HEK293T (cell line): ENCODE data around the gene IQSEC1.

Source experiments
- CTCF ChIA-PET: fragments of 350-600 bp; formaldehyde crosslinking; extraction: SDS; loops from one replicate; lab custom pipeline; 2021; ENCODE audit warnings: antibody characterized with exemption, inconsistent platforms; lab: Yijun Ruan, JAX
- POLR2A ChIA-PET: fragments of 350-600 bp; formaldehyde crosslinking; extraction: SDS; loops from one replicate; lab custom pipeline; 2020; ENCODE audit warnings: antibody characterized with exemption, inconsistent platforms; lab: Yijun Ruan, JAX
- DNase-seq: peaks from one replicate; pipeline ENCODE4 v3.0.0; 2012; ENCODE audit warnings: mixed read lengths; ENCODE audit errors: extremely low spot score
- ARNT ChIP-seq: fragments of 450-650 bp; IDR thresholded peaks from 2 replicates; pipeline ENCODE4 v1.6.1; 2017; ENCODE audit warnings: mild to moderate bottlenecking
- BHLHE40 ChIP-seq: fragments of 450-650 bp; IDR thresholded peaks from 2 replicates; pipeline ENCODE4 v1.6.1; 2016; ENCODE audit warnings: mild to moderate bottlenecking, moderate library complexity, borderline replicate concordance
- CTBP1 ChIP-seq: fragments of 450-650 bp; IDR thresholded peaks from 2 replicates; pipeline ENCODE4 v1.6.1; 2016; ENCODE audit warnings: borderline replicate concordance
- ELF4 ChIP-seq: fragments of 450-650 bp; IDR thresholded peaks from 2 replicates; pipeline ENCODE4 v1.6.1; 2017; ENCODE audit warnings: antibody characterized with exemption
- FOXA1 ChIP-seq: fragments of 450-650 bp; IDR thresholded peaks from 2 replicates; pipeline ENCODE4 v1.6.1; 2016; ENCODE audit warnings: mild to moderate bottlenecking
- FOXK2 ChIP-seq: fragments of 450-650 bp; IDR thresholded peaks from 2 replicates; pipeline ENCODE4 v1.6.1; 2016; ENCODE audit warnings: mild to moderate bottlenecking
- FOXM1 ChIP-seq: fragments of 450-650 bp; IDR thresholded peaks from 2 replicates; pipeline ENCODE4 v1.6.1; 2017; ENCODE audit warnings: mild to moderate bottlenecking, borderline replicate concordance
- HDGF ChIP-seq: fragments of 450-650 bp; IDR thresholded peaks from 2 replicates; pipeline ENCODE4 v1.6.1; 2017; ENCODE audit warnings: antibody characterized with exemption, borderline replicate concordance
- L3MBTL2 ChIP-seq: fragments of 450-650 bp; conservative IDR thresholded peaks from 2 replicates; pipeline ENCODE4 v1.6.1; 2016; ENCODE audit warnings: mild to moderate bottlenecking
- LEF1 ChIP-seq: fragments of 450-650 bp; IDR thresholded peaks from 2 replicates; pipeline ENCODE4 v1.6.1; 2017; ENCODE audit warnings: mild to moderate bottlenecking, borderline replicate concordance
- NFRKB ChIP-seq: fragments of 450-650 bp; IDR thresholded peaks from 2 replicates; pipeline ENCODE4 v1.6.1; 2016; ENCODE audit warnings: mild to moderate bottlenecking, moderate library complexity
- SP1 ChIP-seq: fragments of 450-650 bp; IDR thresholded peaks from 2 replicates; pipeline ENCODE4 v1.6.1; 2017
- SUZ12 ChIP-seq: fragments of 450-650 bp; IDR thresholded peaks from 2 replicates; pipeline ENCODE4 v1.6.1; 2016; ENCODE audit warnings: mild to moderate bottlenecking
- TARDBP ChIP-seq: fragments of 450-650 bp; IDR thresholded peaks from 2 replicates; pipeline ENCODE4 v1.6.1; 2016
- ZNF384 ChIP-seq: fragments of 450-650 bp; IDR thresholded peaks from 2 replicates; pipeline ENCODE4 v1.6.1; 2016
- TF ChIP-seq, protein P1 (sequence below): fragments of 450-650 bp; IDR thresholded peaks from 2 replicates; pipeline ENCODE4 v1.6.1; 2016

The IQSEC1 gene

DNA sequence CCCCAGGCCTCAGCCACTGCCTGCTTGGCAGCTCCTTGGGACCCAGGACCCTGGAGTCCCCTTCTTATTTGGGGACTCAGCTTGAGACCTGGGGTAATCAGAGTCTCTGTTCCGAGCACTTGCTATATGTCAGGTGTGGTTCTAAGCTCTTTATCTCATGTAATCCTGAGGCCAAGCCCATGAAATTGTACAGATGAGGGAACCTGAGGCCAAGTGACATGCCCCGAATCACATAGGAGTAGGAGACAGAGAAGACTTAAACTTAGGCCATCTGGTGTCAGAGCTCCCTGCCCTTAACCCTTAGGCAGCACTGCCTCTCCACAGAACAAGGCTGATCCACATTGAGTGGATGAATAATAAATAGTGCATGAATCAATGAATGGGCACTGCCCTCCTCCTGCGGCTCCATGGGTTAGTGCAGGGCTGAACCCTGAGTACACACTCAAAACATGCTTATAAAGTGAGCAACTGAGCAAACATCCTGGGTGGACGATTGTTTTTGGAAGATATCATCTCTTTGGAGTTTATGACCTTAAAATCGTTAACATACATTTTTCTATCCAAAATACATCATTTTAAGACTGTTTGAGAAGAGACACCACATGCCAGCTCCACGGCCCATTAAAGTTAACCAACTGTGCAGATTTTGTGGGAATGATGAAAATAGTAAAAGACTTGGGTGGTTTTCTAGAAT lies 33.2 kb upstream of the IQSEC1 start:
- TF ChIP-seq SUZ12: no peak
- TF ChIP-seq FOXM1: no peak
- TF ChIP-seq CTBP1: no peak
- no peak for TF ChIP-seq ARNT
- no peak for TF ChIP-seq FOXA1
- TF ChIP-seq HDGF: no peak
- TF ChIP-seq TARDBP: no peak
- no peak for TF ChIP-seq FOXK2
- no peak for TF ChIP-seq ZNF384
- TF ChIP-seq BHLHE40: no peak
- no peak for TF ChIP-seq L3MBTL2
- TF ChIP-seq NFRKB: no peak
- TF ChIP-seq, protein P1, sequence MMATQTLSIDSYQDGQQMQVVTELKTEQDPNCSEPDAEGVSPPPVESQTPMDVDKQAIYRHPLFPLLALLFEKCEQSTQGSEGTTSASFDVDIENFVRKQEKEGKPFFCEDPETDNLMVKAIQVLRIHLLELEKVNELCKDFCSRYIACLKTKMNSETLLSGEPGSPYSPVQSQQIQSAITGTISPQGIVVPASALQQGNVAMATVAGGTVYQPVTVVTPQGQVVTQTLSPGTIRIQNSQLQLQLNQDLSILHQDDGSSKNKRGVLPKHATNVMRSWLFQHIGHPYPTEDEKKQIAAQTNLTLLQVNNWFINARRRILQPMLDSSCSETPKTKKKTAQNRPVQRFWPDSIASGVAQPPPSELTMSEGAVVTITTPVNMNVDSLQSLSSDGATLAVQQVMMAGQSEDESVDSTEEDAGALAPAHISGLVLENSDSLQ: no peak
- no peak for TF ChIP-seq LEF1
- CTCF ChIA-PET: interaction anchor here (0.7 to 1.5 kb wide), 2 partner anchors 14 to 374 kb away, joined by 3 to 4 read pairs; partner anchors contain the start of gene HDAC11
- POLR2A ChIA-PET: no interaction called here
- DNase-seq: no peak

DNA sequence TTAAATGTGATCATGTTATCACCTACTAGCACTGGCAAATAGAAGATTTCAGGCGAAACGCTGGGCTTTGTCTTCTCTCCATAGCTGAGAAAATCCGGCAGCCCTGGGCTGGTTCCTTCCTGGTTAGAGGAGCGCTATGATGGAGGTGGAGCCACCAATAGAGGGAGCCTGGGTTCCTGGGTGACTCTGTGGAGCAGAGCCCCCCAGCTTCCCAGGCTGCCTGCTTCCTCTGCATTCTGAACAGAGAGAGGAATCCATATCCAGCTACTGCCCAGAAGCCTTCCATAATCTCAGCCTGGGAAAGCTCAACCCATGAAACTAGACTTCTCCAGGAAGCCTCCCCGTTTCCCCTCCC lies 32.6 kb upstream of the IQSEC1 start:
- ChIA-PET CTCF (interaction anchor here (0.5 to 1.5 kb wide), 2 partner anchors 14 to 71 kb away, joined by 3 to 4 read pairs; no protein-coding TSS in a partner anchor), POLR2A (no interaction called here)
- DNase-seq: no peak
- TF ChIP-seq FOXM1 (no peak), CTBP1 (no peak), LEF1 (no peak), FOXA1 (no peak), SUZ12 (no peak), TARDBP (no peak), L3MBTL2 (no peak), BHLHE40 (no peak), ELF4 (no peak), HDGF (no peak)

DNA sequence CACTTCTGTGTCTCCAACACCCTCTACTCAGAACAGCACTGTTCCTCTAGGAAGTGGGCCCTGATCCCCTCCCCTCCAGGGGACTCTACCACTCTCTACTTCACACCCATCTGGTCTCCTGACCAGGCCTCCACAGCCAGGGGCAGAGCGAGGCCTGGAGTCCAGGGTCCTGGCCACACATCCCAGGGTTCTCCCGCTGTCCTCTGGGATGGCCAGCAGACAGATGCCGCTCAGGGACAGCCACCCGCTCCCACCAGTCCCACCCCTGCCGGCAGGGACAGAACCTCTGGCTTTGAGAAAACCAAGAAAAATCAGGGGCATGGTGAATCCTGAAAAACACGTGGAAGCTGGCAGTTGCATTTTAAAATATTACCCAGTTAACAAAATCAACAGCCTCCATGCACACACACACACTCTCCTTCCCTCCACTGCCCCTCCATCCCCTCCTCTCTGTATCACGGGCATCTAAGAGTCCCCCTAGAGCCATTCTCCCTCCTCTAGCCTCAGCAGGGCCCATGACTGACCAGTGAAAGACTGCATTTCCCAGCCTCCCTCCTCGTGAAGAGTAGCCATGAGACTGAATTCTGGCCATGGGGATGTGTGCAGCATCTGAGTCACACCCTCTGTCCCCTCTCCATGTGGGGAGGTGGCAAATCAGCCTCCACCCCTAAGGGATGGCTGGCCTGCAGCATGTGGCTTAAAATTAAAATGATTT lies 32.1 kb upstream of the IQSEC1 start:
- no peak for DNase-seq
- POLR2A ChIA-PET: no interaction called here
- TF ChIP-seq NFRKB: no peak
- TF ChIP-seq FOXA1: no peak
- no peak for TF ChIP-seq LEF1
- no peak for TF ChIP-seq SP1
- TF ChIP-seq ELF4: no peak
- no peak for TF ChIP-seq FOXM1
- TF ChIP-seq HDGF: no peak
- TF ChIP-seq ZNF384: no peak
- TF ChIP-seq ARNT: no peak
- CTCF ChIA-PET: interaction anchor here (0.5 to 3.0 kb wide), 2 partner anchors 13 to 72 kb away, joined by 3 to 9 read pairs; no protein-coding TSS in a partner anchor

DNA sequence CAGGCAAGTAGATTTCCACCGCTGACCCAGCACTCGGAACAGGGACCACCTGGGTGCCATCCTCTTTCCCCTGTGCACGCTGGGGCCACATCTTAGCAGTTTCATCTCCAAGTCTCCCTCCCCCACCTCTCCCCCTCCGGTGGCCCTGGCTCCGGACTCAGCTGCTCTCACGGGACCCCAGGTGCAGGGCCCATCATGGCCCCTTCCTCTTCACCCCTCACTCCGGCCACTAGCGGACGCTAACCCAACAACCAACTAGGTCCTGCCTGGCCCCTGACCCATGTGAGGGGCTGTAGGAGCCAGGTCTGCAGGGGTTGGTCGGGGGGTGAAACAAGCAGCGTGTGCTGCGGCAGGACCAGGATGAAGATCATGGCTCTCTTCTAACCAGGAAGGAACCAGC lies 31.3 kb upstream of the IQSEC1 start:
- ChIA-PET POLR2A (no interaction called here), CTCF (interaction anchor here (3.0 kb wide), 1 partner anchor 12 kb away, joined by 9 read pairs; no protein-coding TSS in a partner anchor)
- TF ChIP-seq SP1 (no peak), ELF4 (no peak)
- TF ChIP-seq, protein P1: no peak
- no peak for DNase-seq

DNA sequence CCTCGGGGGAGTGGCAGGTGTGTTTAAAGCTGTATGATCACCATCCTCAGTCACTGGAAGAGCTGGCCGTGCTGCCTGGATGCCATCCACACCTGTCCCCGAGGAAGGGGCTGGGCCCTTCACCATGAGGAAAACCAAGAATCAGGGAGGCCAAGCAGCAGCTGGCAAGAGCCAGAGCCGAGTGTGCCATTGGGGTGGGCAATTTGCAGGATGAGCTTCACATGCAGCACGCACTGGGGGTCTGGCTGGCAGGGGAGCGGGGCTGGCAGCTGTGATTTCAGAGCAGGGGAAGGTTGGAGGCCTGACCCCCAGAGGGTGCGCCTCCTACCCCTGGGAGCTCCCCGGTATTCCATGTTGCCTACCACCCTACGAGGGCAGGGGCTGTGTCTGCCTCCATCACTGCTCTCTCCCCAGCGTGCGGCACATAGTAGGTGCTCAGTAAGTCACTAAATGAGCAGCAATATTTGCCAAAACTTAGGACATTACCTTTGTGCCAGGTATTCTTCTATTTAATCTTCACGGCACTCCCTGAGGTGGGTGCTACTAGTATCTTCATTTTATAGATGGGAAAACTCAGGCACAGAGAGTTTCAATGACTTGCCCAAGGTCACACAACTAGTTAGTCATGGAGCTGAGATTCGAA lies 30.3 kb upstream of the IQSEC1 start:
- CTCF ChIA-PET: interaction anchor here (3.0 kb wide), 1 partner anchor 11 kb away, joined by 9 read pairs; no protein-coding TSS in a partner anchor
- TF ChIP-seq ELF4: no peak
- no peak for TF ChIP-seq LEF1
- no peak for TF ChIP-seq CTBP1
- no peak for TF ChIP-seq HDGF
- no peak for TF ChIP-seq NFRKB
- TF ChIP-seq SP1: no peak
- no peak for TF ChIP-seq BHLHE40
- TF ChIP-seq ZNF384: no peak
- TF ChIP-seq, protein P1: no peak
- no peak for TF ChIP-seq FOXM1
- no peak for TF ChIP-seq L3MBTL2
- TF ChIP-seq FOXA1: no peak
- TF ChIP-seq FOXK2: no peak
- no peak for TF ChIP-seq ARNT
- TF ChIP-seq SUZ12: no peak
- TF ChIP-seq TARDBP: no peak
- DNase-seq: no peak
- POLR2A ChIA-PET: no interaction called here
